HG03354 (cell line): ENCODE results near the gene WT1.

Source experiments
- ATAC-seq: cut with Tn5 transposase; IDR thresholded peaks from one replicate; pipeline ENCODE4 v1.9.1; 2021; ENCODE audit warnings: mild to moderate bottlenecking; ENCODE audit not compliant: unreplicated experiment, poor library complexity, severe bottlenecking

WT1 gene

GRCh38 chr11:32426819-32427615, 8.3 kb downstream of the WT1 start:
- no peak for ATAC-seq

GRCh38 chr11:32426192-32426591, 9.1 kb downstream of the WT1 start:
- ATAC-seq, result no peak

DNA sequence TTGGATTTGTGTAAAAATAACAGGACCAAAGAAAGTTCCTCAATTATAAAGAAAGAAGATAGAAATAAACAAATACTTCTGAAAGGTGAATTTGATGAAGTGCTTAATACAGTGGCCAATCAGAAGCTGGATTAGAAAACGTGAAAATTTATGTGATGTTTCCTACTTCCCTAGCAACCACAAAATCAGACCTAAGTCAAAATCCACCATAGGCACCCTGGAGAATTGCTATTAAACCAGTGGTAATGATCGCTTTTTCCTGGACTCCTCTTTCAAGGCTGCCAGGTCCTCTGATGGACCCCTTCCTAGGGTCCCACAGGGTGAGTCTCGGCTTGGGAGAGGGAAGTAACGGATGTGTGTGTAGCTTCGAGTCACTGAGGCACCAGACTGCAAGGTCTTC, 9.6 kb downstream of the WT1 start:
- no peak for ATAC-seq

GRCh38 chr11:32422545-32422944, 12.8 kb downstream of the WT1 start:
- ATAC-seq, result no peak

GRCh38 chr11:32421992-32422391, 13.3 kb downstream of the WT1 start:
- no peak for ATAC-seq

- ATAC-seq, result peak; percentile 89
Measured at GRCh38 chr11:32420937-32421901, 14.1 kb downstream of the WT1 start.

- ATAC-seq, result no peak
Measured at GRCh38 chr11:32420139-32420538, 15.2 kb downstream of the WT1 start.

GRCh38 chr11:32418836-32419235, 16.5 kb downstream of the WT1 start:
- ATAC-seq, result no peak

DNA sequence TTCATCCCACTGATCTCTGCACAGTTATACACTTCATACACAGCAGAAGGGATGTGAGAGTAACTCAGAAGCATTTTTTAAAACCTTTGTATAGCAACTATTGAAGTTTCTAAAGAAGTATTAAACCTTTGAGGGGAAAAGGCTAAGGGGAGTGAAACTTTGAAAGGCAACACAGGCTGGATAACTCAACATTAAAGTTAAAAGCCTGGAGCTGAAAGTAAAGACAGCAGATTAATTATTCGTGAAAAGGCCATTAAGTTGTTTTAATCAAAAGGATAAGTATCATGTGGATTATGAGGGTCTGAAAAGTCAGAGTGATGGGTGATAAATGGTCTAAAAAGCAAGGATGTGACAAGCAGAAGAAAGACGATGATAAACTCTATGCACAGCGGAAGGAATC, 17.5 kb downstream of the WT1 start:
- no peak for ATAC-seq

DNA sequence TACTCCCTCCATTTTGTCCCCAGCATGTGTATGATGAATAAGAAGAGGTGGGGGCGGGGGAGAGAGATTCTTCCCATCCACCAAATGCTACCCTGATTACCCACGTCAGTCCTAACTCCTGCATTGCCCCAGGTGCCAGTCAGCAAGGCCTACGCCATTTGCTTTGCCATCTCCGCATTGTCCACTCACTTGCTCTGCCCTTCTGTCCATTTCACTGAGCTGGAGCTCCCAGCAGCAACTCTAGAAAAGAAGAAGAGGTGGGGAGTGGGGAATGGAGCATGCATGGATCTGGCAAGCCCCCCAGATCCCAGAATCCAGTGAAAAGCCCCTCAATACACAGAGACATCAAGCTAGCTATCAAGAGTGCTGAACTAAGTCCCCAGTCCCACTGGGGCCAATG, 19.0 kb downstream of the WT1 start:
- ATAC-seq, result no peak

- no peak for ATAC-seq
Measured at GRCh38 chr11:32414925-32415324, 20.4 kb downstream of the WT1 start.

DNA sequence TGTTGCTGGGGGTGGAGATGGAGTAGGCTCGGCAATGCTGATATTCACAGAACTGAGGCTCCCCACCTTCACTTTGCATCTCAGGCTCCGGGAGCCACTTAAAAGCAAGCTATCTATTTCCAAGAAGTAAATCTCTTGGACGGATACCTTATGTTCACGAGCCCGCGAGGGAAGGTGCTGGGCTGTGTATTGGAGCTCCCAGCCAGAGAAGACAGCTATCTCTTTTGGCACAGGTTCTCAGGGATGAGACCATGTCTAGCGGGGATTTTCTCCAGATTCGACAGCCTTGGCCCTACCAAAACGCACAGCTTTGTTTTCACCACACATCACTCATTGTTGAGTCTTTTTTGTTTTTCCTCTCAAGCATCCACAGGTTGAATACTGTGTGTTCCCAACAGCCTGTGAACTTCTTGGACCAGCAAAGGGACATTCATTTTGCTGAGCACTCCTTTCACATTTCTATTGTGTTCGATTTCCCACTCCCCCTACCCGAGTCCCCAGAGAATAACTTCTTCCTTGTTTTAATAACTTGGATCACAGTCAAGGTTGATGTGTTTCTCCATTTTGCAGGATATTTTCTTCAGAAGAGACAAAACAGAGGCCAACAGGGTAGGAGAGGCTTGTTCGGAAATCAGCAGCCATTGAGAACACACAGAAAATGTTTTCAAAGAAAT, 23.3 kb downstream of the WT1 start:
- ATAC-seq, result no peak

DNA sequence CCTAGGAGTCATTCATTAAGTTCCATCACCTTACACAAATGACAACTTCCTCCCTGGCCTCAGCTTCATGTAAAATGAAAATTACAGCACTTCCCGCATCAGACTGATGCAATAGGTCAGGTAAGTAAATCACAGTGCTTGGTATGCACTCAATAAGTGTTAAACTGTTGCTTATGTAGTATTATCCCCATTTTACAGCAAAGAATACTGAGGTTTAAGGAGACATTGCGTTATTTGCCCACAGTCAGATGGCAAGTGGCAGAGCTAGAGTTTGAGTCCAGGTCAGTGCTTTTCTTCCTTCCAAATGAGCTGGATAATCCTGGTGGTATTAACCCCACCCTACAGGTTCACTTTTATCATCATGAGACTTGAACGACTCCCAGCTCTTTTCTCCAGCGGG, 29.7 kb downstream of the WT1 start:
- ATAC-seq, result no peak

GRCh38 chr11:32402836-32403235, 32.5 kb downstream of the WT1 start:
- no peak for ATAC-seq

- ATAC-seq, result no peak
Measured at GRCh38 chr11:32400670-32401369, 34.5 kb downstream of the WT1 start.

DNA sequence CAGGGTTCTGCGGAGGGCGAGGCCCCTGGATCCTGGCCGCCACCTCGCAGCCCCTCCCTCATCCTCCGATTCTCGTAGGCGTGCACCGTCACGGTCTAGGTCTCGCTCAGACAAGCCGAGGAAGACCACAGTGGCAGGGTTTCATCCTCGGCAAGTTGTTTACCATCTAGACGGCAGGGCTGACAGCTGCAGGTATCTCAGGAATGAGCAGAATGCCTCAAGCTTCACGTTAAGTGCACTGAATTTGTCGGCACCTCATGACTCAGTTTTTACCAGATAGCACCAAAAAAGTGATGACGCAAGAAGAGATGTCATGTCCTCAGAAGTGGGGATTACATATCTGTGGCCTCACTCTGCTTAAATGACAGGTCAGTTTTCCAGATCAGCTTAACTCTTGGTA, 35.1 kb downstream of the WT1 start:
- ATAC-seq, result no peak

DNA sequence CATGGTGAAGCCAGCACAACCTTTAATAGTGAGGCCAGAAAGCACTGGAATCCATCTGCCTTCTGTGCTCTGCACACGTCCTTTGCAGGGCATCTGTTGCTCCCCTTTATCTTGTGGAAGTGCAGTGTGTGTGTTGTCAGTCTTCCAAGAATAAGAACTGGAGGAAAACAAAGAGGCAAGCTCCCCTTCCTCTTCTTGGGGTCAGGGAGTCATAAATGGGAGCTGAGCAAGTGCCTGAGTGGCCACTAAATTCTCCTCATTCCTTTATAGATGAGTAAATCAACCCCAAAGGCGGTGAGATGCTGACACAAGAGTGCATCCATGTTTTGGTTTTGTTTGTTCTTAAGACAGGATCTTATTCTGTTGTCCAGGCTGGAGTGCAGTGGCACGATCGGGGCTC, 38.3 kb downstream of the WT1 start:
- no peak for ATAC-seq

GRCh38 chr11:32396331-32396730, 39.0 kb downstream of the WT1 start:
- ATAC-seq, result peak; percentile 54

DNA sequence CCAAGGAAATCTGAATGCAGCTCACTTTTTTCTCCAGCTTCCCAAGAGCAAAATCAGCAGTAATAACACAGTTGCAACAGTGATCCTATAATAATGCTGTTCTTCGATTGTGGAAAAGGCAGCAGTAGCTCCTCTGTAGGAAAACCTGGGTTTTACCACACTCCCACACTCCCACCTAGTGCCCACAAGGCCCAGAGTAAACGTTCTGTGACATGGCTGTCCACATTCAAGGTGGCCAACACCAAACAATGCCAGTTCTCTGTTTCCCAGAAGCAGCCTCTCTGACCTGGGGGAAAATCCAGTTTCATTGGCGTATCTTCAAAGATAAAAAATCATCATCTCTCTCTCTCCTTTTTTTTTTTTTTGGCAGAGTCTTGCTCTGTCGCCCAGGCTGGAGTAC, 40.2 kb downstream of the WT1 start:
- no peak for ATAC-seq

- no peak for ATAC-seq
Measured at GRCh38 chr11:32392840-32393239, 42.5 kb downstream of the WT1 start.
